HL-60 (cell line): ENCODE results near the gene LAMA2.

ENCODE experiments used
- DNase-seq, 2 experiments: peaks; one replicate each; pipeline ENCODE4 v3.0.0-alpha.2; 2010 to 2020; ENCODE audit warnings: low read depth in 1 of 2, low spot score in 1 of 2
- H3K27ac ChIP-seq: fragments of 250-450 bp; sonication (Bioruptor Pico); replicated peaks from 2 replicates; pipeline ENCODE4 v1.5.1; 2020; ENCODE audit warnings: mild to moderate bottlenecking, moderate library complexity
- H3K27me3 ChIP-seq: fragments of 250-450 bp; sonication (Bioruptor Pico); 2 replicates; pipeline ENCODE4 v1.5.1; 2021; ENCODE audit warnings: mild to moderate bottlenecking, moderate library complexity; ENCODE audit not compliant: insufficient read depth, poor library complexity, severe bottlenecking
- H3K4me3 ChIP-seq: replicated peaks from 2 replicates; pipeline ENCODE4 v1.5.1; 2011; ENCODE audit warnings: mild to moderate bottlenecking, control low read depth, low read length; ENCODE audit not compliant: insufficient read depth
- CTCF ChIP-seq: IDR thresholded peaks from one replicate; pipeline ENCODE4 v1.5.1; 2011; ENCODE audit warnings: low read length, control low read depth, inconsistent platforms; ENCODE audit not compliant: insufficient read depth
- GABPA ChIP-seq: IDR thresholded peaks from 2 replicates; pipeline ENCODE4 v1.6.1; 2012; ENCODE audit warnings: low read depth
- POLR2AphosphoS5 ChIP-seq: IDR thresholded peaks from 2 replicates; pipeline ENCODE4 v1.6.1; 2012; ENCODE audit warnings: low read depth
- REST ChIP-seq: IDR thresholded peaks from 2 replicates; pipeline ENCODE4 v1.6.1; 2012; ENCODE audit warnings: low read depth; ENCODE audit not compliant: insufficient replicate concordance
- SPI1 ChIP-seq: IDR thresholded peaks from 2 replicates; pipeline ENCODE4 v1.6.1; 2012; ENCODE audit warnings: low read depth, mild to moderate bottlenecking, borderline replicate concordance

Gene LAMA2

GRCh38 chr6:129489215-129489765 is 606.4 kb downstream of the LAMA2 start:
- Histone ChIP-seq H3K27ac (no peak overlapping the region), H3K27me3 (no peaks in the 10 kb centered on the region), H3K4me3 (no peak overlapping the region)
- DNase-seq = no peak
- no peak for TF ChIP-seq GABPA
- no peak for TF ChIP-seq SPI1
- TF ChIP-seq REST = no peak
- no peak for TF ChIP-seq POLR2AphosphoS5
- TF ChIP-seq CTCF = no peak

DNA sequence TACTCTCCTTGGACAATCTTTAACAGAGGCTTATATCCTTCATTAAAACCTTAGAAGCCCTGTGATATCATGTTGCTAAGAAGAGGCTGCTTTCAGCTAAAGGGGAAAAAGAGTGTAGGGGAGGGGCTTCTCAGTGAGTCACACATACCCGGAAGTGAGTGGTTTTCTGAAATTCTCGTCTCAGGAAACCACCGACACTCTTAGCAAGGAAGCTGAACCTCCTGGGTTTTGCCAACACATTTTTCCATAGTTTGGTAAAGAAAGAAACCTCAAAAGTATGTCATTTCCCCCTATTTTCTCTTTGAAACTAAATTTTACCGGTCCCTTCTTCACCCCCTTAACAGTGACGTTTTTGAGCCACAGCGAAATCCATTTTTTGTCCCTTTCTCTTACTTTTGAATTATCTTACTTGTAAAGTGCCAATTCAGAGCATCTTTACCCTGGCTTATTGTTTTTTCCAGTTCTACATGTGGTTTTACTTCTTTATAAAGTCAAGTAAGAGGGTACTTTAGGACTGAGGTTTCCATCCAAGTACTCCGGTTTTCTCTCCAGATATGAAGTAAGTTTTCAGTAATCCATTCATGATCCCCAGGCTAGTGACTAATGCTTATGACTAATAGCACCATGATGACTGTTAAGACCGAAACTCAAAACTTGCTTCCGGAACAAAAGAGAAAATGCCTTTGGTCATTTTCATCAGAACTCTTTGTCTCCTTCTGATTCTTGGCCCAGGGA is 607.8 kb downstream of the LAMA2 start:
- DNase-seq = peak; percentile 50 to 66
- H3K27me3 ChIP-seq = no peaks in the 10 kb centered on the region
- peak overlapping the region; percentile 27 for H3K4me3 ChIP-seq
- H3K27ac ChIP-seq = peak overlapping the region; percentile 26; the same call in 1 of the 2 replicates
- TF ChIP-seq GABPA = no peak
- TF ChIP-seq POLR2AphosphoS5 = no peak
- no peak for TF ChIP-seq REST
- no peak for TF ChIP-seq CTCF
- TF ChIP-seq SPI1 = no peak

DNA sequence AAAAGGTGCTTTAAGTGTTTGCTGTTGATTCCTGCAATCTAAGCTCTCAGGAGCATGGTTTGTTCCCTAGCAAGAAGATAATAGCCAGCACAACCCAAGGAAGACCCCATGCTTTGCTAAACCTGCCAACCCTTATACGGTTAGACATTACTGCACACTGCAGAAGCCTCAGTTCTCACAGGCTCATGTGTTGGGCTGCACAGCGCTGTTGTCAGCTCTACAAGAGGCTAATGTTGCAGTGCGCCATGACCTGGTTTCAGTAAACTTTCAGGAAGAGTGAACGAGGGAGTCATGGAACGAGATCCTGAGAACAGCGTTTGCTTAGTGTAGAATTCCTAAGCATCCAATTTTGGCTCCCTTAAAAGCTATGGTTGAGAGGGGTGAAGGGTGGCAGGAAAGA is 608.5 kb downstream of the LAMA2 start:
- Histone ChIP-seq H3K4me3 (no peak overlapping the region), H3K27me3 (no peaks in the 10 kb centered on the region), H3K27ac (no peak overlapping the region)
- no peak for DNase-seq
- TF ChIP-seq GABPA = no peak

DNA sequence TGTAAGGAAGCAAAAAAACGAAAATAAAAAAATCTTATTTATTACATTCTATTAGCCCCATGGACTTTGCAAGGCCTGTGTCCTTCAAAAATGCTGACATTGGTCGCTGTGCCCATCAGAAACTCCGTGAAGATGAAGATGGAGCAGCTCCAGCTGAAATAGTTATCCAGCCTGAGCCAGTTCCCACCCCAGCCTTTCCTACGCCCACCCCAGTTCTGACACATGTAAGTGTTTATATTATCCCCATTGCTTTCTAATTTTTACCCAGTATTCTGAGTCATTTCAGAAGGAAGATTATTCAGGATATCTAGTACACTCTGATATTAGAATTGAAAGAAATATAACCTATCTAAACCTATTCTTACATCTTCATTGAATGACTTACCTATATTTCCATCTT is 609.3 kb downstream of the LAMA2 start:
- Histone ChIP-seq H3K4me3 (no peak overlapping the region), H3K27me3 (no peaks in the 10 kb centered on the region), H3K27ac (no peak overlapping the region)
- DNase-seq = no peak
- TF ChIP-seq POLR2AphosphoS5 = no peak
